NCI-H2196 (cell line): ENCODE results near the gene CLPTM1.
"Not testable (repeated sequence)": the region's sequence is repeated elsewhere in the genome, so short reads cannot be mapped to it uniquely, and the experiment has no call there.

ENCODE experiments used
- DNase-seq: peaks from one replicate; lab custom pipeline; 2025; ENCODE audit not compliant: unreplicated experiment; lab: John Stamatoyannopoulos, UW

The CLPTM1 gene

GRCh38 chr19:44939668-44940067, 15.5 kb upstream of the CLPTM1 start:
- DNase-seq: no peak

DNA sequence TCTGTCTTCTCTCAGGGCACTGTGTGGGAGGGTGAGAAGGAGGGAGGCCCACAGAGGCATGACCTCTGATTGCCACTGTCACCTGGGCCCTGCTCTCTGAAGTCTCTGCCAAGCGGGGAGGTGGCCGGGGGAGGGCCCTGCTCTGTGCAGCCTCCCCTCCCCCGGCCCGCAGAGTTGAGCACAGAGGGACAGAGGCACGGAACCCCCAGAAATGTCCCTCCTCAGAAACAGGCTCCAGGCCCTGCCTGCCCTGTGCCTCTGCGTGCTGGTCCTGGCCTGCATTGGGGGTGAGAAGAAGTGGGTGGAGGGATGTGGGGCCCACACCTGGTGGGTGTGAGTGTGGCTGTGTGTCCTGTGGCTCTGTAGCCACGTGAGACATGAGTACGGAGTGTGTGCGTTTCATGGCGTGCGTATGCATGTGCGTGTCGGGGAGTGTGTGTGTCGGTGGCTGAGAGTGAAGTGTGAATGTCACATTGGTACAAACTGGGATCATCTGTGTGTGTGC, 13.1 kb upstream of the CLPTM1 start, which contains the start of gene APOC4:
TSS of gene APOC4 (plus strand) at position 171 of the 505 bp plus-strand sequence. CDS start at position 212, 41 bp downstream.
- DNase-seq: no peak

DNA sequence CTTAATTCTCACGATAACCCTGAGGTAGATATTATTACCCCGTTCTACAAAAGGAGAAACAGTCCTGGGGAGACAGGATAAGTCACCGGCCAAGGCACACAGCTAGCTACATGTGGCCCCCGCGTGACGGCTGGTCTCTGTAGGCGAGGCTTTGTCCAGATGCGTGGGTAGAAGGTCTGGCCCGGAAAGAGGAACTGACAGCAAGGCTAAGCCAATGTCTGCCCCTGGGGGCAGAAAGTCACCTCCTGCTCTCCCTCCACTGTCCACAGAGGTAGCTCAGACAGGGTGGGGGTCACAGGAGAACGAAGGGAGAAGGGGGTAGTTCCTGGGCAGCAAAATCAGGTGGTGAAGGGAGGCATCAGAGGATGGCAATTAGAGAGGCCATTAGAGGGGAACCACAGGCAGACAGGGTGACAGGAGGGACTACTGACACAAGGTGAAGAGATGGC, 11.4 kb upstream of the CLPTM1 start:
- DNase-seq: no peak

DNA sequence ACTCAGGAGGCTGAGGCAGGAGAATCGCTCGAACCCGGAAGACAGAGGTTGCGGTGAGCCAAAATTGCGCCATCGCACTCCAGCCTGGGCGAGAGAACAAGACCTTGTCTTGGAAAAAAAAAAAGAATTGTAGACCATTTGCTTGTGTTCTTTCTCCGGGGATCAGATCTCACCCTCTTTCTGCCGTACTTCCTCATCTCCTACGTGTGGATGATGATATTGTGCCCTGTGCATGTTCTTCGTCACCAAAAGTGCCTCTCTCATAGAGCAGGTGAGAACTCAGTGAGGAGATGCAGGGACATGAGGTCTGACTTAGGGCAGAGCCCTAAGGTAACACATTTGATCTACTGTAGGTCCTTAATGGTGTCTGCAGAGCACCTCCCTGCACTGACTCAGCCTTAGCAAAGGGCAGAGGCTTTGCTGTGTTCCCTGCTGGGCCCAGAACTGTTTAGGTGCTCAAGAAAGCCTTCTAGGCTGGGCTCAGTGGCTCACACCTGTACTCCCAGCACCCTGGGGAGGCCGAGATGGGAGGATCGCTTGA, 8.1 kb upstream of the CLPTM1 start:
- no peak for DNase-seq

DNA sequence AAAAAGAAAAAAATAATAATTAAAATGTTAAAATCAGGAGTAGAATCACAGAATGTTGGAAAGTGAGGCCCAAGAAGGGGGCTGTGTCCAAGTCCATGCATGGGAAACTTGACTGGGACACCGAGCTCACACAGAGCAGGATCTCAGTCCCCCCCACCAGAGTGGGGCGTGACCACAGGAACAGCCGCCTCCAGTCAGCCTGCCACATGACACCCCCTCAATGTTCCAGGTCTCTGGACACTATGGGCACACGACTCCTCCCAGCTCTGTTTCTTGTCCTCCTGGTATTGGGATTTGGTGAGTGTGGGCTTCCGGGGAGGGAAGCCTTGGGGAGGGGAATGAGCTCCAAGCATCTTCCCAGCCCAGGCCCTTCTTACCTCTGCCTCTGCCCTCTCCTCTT, 6.9 kb upstream of the CLPTM1 start:
- DNase-seq: no peak

- no peak for DNase-seq
Measured at GRCh38 chr19:44948763-44949374, 6.3 kb upstream of the CLPTM1 start.

- DNase-seq: no peak
Measured at GRCh38 chr19:44949550-44949949, 5.6 kb upstream of the CLPTM1 start.

GRCh38 chr19:44951179-44952159, 3.7 kb upstream of the CLPTM1 start:
- peak; percentile 85 for DNase-seq

GRCh38 chr19:44954278-44954648, 917 bp upstream of the CLPTM1 start:
- DNase-seq: no peak

- no peak for DNase-seq
Measured at GRCh38 chr19:44955505-44956439, 592 bp downstream of the CLPTM1 start.

- DNase-seq: no peak
Measured at GRCh38 chr19:44957526-44957925, 2.3 kb downstream of the CLPTM1 start.

DNA sequence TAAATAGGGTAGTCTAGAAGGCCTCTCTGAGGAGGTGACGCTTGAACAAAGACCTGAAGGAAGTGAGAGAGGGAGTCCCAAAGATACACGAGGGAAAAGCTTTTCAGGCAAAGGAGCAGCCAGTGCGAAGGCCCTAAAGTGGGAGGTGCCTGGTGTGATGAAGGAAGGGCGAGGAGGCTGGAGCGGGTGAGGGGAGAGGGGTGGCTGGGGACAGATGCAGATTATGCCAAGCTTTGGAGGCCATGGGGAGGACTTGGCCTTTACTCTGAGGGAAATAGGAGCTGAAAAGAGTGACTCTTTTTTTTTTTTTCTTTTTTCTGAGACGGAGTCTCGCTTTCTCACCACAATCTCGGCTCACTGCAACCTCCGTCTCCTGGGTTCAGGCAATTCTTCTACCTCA, 2.9 kb downstream of the CLPTM1 start:
- DNase-seq: no peak

DNA sequence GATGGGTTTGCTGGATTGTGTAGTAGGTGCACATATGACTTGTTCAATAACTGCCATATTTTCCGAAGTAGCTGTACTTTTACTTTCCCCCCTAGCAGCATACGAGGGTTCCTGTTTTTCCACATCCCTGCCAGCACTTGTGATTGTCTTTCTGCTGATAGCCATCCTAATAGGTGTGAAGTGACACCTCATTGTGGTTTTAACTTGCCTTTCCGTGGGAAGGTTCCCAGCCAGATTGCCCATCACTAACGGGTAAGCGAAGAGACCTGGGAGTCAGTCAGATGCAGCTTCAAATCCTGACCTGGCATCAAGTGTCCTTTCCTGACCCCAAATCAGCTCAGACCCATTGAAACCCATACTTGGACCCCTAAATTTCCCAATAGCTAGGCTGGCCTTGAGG, 4.5 kb downstream of the CLPTM1 start:
- no peak for DNase-seq

DNA sequence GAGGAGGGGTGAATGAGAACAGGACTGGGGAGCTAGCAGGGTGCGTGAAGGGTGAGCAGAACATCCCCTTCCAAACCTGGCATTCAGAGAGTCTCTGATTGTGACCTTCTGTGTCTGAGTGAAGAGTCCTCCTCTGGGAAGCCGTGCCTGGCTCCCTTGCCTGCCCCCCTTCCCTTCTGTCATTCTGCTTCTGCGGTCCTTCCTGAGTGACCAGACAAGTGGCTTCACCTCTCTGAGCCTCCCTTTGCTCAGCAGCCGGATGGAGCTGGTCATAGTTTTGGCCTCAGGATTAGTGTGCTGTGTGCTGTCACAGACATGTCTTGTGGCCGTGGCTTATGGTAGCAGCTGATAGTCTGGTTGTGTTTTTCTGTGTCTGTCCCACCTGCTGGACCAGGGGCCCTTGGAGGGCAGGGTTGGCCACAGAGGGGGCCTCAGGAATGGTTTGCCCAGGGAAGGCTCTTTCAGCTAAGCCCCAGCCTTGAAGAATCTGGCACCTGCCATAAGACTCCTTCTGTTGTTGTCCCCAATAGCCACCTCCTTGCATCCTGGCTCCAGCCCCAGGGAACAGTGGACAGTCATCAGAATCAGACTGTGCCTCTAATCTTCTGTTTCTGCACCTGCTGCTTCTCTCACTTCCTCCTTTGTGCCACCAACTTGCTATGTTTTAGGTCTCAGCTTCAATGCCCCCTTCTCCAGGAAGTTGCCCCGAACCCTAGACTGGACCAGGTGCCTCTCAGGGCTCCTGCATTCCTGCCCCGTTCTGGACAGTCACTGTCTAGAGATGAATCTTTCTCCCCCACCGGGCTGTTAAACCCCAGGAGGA, 5.9 kb downstream of the CLPTM1 start:
- DNase-seq: no peak

- DNase-seq: no peak
Measured at GRCh38 chr19:44961821-44962220, 6.6 kb downstream of the CLPTM1 start.

- no peak for DNase-seq
Measured at GRCh38 chr19:44968118-44968517, 12.9 kb downstream of the CLPTM1 start.

DNA sequence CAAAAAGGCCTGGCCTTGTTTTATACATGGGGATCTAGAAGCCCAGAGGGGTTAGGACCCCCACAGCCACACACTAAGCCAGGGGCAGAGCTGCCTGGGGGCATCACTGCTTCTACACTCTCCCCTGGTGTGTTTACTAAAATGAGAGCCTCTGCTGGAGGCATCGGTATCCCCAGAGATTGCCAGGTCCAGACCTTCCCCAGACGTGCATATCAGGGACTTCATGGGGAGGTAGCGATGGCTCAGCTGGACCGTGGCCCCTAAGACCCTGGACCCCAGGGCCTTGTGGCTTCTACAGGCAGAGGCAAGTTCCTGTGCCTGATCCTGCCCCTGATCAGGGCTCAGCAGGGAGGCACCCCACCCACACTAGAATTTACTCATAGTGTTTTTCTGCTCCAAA, 13.5 kb downstream of the CLPTM1 start:
- no peak for DNase-seq

GRCh38 chr19:44969437-44969836, 14.3 kb downstream of the CLPTM1 start:
- no peak for DNase-seq

DNA sequence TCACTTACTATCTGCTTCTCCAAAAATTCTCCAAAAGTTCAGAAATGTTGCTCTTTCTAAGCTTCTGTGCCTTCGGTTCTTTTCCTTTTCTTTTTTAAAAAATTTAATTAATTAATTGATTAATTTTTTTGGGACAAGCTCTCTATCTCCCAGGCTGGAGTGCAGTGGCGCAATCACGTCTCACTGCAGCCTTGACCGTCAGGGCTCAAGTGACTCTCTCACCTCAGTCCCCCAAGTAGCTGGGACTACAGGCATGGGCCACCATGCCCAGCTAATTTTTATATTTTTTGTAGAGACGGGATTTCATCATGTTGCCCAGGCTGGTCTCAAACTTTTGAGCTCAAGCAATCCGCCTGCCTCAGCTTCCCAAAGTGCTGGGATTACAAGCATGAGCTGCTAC, 16.3 kb downstream of the CLPTM1 start:
- DNase-seq: not testable (repeated sequence)

GRCh38 chr19:44972802-44973201, 17.6 kb downstream of the CLPTM1 start:
- no peak for DNase-seq
